Measurements from ENCODE around the gene PSMA5.

PSMA5 gene

DNA sequence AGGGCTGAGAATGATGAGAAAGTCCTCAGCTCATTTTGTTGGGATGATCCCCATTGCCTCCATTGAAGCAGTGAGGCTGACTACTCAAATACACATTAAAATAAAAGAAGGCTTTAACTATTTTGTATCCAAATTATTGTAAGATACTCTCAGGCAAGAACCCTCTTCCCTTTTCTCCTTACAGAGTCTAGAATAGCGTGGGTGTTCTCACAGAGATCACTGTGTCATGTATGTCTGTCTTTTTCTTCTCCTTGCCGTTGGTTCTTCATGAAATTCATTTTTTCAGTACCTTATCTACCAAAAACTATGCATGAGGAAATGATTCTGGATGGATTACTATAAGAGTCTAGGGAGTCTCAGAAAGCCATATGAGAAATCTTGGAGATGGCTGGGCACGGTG is 58.6 kb downstream of the PSMA5 start:
- no peak for ATAC-seq

DNA sequence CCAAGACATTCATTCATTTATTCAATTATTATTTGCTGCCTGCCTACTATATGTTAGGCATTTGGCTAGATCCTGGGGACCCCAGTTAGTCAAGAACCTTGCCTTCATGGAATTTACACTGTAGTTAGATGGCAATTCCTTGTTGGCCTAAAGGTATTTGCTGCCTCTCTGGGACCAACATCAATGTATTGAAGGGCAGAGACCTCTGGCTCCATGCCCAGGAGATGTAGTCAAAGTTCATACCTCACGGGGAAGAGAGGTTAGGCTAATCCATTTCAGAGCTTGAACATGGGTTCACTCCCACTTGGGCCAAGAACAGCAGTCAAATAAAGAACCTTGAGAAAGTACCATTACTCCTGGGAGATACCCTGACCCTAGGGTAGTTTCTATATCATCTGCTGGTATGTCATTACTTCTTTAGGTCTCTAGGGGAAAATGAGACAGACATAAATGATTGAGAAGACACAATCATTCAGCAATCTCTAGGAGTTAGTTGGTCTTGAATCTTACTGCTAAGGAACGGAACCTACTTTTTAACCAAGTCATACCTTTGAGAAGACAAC is 60.5 kb downstream of the PSMA5 start:
- no peak for ATAC-seq

DNA sequence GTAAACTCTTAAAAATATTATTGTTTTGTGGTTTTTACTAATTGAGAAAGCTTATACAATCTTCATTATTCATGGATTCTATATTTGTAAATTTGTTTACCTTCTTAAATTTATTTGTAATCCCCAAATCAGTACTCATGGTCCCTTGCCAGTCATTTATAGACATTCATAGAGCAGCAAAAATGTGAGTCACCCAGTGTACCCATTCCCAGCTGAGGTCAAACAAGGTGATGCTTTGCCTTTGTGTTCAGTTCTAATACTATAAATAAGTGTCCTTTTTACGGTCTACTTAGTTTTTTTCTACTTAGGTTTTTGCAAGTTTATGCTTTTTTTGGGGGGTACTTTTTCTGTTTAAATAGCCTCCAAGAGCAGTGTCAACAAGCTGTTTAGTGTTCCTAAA is 64.6 kb downstream of the PSMA5 start:
- no peak for ATAC-seq

DNA sequence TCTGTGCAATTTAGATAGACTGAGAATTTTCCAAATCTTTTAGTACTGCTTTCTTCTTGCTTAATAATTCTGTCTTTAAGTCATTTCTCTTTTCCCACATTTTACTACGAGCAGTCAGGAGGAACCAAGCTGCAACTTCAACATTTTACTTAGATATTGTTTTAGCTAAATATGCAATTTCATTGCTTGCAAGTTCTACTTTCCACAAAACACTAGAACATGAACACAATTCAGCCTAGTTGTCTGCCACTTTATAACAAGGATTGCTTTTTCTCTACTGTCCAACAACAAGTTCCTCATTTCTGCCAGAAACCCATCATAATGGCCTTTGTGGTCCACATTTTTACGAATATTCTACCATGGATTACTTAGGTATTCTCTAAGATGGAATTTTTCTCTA is 65.2 kb downstream of the PSMA5 start:
- no peak for ATAC-seq

DNA sequence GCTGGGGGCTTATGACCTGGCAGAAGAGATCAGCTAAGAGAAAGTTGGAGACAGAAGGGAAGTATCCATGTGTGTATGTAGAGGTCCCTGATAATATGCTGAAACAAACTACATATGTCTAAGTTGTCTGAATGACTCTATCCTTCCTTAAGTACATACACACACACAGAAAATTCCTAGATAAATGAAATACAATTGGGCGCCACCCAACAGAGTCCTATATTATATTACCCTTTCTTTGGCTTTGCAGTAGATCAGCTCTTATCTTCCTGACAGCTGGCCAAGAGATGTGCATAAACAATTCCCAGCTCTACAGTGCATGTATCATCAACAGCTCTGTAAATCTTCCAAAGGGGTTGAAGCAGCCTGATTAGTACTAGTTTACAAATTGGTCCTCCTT is 68.6 kb downstream of the PSMA5 start:
- no peak for ATAC-seq

DNA sequence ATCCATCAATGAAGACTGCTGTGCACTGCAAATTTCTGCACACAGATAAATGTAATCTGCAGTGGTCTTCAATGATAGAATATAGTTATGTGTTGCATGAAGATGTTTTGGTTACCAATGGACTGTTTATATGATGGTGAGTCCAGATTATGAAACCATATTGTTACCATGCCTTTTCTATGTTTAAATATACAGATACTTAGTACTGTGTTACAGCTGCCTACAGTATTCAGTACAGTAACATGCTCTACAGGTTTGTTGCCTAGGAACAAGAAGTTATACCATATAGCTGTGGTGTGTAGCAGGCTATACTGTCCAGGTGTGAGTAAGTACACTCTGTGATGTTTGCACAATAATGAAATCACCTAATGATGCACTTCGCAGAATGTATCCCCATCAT is 69.3 kb downstream of the PSMA5 start:
- no peak for ATAC-seq

DNA sequence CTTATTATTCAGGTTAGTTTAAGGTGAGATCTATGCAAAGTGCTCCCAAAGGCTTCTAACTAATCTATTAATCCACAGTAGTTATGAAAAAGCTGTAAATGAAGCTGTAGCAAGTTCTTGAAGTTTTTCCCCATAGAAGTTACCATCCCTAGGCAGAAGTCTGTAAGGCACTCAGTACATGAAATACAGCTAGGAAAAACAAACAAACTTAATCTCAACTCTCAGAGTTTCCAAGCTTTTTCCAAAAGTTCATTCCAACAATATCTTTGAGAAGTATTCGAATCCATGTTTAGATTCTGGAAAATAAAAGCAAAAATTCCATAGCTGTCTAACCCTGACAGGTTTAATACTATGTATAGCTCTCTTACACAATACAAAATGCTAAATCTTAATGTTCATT is 69.7 kb downstream of the PSMA5 start:
- ATAC-seq = no peak

DNA sequence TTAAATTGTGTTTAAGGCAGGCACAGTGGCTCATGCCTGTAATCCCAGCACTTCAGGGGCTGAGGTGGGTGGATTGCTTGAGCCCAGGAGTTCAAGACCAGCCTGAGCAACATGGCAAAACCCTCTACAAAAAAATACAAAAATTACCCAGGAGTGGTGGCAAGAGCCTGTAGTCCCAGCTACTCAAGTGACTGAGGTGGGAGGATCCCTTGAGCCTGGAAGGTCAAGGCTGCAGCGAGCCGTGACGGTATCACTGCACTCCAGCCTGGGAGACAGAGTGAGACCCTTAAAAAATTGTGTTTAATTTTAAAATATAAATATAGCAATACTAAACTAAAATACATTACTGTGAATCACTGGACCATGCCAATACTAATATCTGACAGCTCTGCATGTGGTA is 71.3 kb downstream of the PSMA5 start:
- ATAC-seq = no peak

DNA sequence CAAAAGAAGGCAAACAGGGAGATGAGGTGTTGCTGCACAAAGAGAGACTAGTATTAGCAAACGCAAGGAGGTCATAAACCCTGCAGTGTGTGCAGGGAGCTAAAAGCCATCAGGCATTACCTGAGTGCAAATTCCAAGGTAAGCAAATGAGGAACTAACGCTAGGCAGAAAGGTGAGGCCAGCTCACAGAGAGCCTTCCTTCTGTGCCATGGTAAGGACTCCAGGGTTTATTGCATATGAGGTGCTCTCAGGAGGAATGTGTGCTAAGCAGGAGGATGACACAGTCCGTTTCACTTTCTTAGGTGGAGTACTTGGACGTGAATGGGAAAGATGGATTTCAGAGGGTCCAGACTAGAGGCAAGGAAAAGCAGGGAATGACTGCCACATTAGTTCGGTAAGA is 74.8 kb downstream of the PSMA5 start:
- no peak for ATAC-seq

DNA sequence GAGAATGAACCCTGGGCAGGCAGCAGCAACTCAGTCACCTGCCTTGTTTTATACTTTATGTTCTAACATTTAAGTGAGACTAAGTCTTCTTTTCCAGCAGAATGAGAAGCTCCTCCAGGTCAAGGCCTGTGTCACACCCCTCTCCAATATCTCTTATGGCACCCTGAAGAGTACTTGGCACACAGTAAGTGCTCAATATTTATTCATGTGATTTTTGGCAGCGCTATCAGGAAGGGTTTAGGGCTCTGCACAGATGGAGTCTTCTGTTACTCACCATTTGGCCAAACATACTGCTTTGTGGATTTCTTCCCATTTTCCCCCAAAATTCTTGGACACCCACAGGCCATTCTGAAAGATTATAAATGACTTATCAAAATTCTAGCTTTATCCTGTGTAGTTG is 75.6 kb downstream of the PSMA5 start:
- no peak for ATAC-seq

DNA sequence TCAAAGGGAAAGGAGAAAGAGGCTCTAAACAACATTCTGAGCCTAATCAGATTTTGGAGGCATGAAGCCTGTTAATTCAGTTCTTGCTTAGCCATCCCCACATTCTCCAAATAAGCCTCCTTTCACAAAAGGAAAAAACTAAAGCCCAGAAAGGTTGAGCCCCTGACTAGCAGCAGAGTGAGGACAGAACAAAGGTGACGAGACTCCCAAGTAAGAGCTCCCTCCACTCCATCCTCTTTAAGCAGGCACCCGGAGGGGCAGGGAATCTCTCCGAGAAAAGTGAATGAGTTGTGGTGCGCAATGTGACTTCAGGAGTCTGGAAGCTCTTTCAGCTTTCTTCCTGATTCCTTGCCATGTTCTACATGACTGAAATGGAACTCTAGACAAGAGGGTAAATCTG is 76.1 kb downstream of the PSMA5 start:
- ATAC-seq = no peak

Measured in activated CD4-positive, CD25-positive, alpha-beta regulatory T cell treated with anti-CD3 and anti-CD28 coated beads, Interleukin-2, amount 50 U/mL, for 24 hours (primary cell).